ENCODE data around the gene KCNH3.
"Not testable (repeated sequence)": the region's sequence is repeated elsewhere in the genome, so short reads cannot be mapped to it uniquely, and the experiment has no call there.

The KCNH3 gene

DNA sequence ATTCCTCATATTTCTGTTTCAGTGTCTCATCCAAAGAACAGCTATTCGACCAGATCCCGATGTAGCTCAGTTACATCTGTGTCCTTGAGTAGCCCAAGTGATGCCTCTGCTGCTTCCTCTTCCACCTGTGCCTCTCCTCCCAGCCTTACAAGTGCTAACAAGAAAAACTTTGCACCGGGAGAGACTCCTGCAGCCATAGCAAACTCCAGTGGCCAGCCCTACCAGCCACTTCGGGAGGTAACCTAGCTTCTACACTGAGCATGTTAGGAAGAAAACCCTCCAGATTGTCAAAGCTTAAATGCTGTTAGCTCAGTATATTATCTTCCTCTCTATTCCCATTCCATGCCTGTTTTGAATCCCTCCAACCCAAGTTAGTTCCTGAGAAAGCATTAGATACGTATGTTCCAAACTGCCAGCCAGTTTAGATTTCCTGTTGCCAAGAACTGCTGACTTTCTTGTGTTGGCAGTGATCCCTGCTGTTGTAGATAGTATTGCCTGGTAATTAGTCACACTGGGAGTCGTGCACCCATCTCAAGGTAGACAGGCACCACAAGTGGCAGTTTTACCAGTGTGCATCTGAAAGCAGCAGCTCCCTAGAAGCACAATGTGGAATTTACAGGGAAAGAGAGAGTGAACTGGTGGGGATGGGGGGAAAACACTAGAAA, 14.0 kb upstream of the KCNH3 start:
- no peak for DNase-seq (ENCODE audit: low read depth in 2 of 3, low spot score in 2 of 3)

DNA sequence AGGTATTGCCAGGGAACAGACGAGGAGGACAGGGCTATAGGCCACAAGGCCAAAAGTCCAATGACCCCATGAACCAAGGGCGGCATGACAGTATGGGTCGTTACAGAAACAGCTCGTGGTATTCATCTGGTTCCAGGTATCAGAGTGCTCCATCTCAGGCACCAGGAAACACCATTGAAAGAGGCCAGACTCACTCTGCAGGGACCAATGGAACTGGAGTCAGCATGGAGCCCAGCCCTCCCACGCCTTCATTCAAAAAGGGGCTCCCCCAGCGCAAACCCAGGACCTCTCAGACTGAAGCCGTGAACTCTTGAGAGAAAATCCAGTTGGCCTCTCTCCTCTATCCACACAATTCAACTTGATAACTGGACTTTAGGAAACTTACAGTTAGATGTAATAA, 12.9 kb upstream of the KCNH3 start:
- no peak for DNase-seq (ENCODE audit: low read depth in 2 of 3, low spot score in 2 of 3)

- no peak for DNase-seq (ENCODE audit: low read depth in 2 of 3, low spot score in 2 of 3)
Observed at GRCh38 chr12:49527361-49528130, 11.3 kb upstream of the KCNH3 start.

DNA sequence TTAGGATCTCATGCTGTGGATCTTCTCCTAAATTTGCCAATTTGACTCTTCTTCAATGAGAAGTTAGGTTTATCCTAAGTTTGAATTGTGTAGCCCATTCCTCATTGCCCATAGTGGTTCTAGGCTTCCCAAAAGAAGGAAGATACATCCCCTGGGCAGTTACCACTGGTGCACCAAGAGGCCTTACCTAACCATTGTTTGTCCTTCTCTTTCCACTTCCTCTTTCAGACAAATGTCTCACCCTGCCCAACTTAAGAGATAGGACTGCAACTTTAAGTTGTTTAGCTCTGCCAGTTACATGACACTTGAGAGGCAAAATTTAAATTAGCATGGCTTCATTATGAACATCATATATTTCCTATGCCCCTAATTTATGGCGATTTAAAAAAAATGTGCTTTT, 9.4 kb upstream of the KCNH3 start:
- DNase-seq (ENCODE audit: low read depth in 2 of 3, low spot score in 2 of 3), result no peak

DNA sequence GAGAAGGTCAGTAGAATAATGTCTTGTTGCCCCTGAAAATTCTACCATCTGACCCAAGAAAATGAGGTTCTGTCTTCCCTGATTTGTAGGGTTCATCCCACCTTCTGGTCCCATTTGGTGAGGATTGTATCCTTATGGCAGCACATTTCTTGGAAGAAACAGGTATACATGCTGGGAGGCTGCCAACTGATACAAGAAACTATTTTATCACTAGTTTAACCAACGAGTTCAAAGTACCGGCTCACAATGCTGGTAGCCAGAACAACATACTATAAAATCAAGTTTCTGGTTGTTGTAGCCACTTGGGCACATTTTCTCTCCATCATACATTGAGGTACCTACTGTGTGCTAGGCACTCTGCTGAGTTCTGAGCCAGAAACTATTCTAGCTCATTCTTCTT, 7.1 kb upstream of the KCNH3 start:
- DNase-seq (ENCODE audit: low read depth in 2 of 3, low spot score in 2 of 3), result no peak

- DNase-seq (ENCODE audit: low read depth in 2 of 3, low spot score in 2 of 3), result no peak
Observed at GRCh38 chr12:49533331-49533730, 5.5 kb upstream of the KCNH3 start.

DNA sequence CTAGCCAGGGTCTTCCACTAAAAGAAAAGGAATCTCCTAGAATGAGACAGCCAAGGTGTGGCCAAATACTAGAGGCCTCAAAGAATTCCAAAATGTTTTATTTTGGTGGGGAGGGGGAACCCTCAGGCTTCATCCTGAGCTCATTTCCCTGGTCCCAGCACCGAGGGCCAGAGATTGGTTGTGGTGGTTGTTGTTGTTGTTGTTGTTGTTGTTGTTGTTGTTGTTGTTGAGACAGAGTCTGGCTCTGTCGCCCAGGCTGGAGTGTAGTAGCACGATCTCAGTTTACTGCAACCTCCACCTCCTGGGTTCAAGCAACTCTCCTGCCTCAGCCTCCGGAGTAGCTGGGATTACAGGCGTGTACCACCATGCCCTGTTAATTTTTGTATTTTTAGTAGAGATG, 4.7 kb upstream of the KCNH3 start:
- not testable (repeated sequence) for DNase-seq (ENCODE audit: low read depth in 2 of 3, low spot score in 2 of 3)

GRCh38 chr12:49534731-49535278, 4.0 kb upstream of the KCNH3 start:
- no peak for DNase-seq (ENCODE audit: low read depth in 2 of 3, low spot score in 2 of 3)

- no peak for DNase-seq (ENCODE audit: low read depth in 2 of 3, low spot score in 2 of 3)
Observed at GRCh38 chr12:49535921-49536525, 2.8 kb upstream of the KCNH3 start.

DNA sequence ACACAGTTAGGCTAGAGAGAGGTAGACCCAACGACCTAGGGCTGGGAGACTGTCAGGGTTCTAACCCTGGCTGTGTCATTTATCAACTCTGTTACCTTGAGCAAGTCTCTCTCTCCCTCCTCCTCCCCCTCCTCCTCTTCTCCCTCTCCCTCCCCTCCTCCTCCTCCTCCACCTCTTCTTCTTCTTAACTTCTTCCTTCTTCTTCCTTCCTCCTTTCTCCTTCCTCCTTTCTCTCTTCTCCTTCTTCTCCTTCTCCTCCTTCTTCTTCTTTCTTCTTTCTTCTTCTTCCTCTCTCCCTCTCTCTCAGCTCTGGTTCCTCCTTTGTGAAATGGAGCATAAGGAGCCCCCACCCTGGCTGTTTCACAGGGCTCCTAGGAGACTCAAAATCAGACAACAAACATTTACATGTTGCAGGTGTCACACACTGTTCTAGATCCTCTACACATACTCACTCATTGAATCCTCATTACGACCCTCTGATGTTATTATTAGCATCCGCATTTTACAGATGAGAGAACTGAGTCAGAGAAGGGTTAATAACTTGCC, 2.2 kb upstream of the KCNH3 start:
- DNase-seq (ENCODE audit: low read depth in 2 of 3, low spot score in 2 of 3), result no peak

DNA sequence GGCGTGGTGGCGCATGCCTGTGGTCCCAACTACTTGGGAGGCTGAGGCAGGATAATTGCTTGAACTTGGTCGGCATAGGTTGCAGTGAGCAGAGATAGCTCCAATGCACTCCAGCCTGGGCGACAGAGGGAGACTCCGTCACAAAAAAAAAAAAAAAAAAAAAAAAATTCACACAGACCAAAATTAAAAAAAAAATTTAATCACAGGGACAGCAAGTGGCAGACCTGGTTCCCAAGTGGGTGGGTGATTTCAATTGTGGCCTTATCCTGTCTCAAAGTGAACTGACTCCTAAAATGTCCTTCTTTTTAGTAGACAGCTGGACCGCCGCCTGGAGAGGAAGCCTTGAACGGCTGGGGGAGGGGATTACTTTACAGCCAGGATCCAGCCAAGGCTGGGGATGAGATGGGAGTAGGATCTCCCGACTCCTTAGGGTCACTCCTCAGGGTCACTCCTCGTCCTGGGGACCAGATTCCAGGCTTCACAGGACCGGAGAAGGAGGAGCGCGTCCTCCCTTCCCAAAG, 1.5 kb upstream of the KCNH3 start:
- DNase-seq (ENCODE audit: low read depth in 2 of 3, low spot score in 2 of 3), result no peak

GRCh38 chr12:49537752-49538509, 899 bp upstream of the KCNH3 start:
- no peak for DNase-seq (ENCODE audit: low read depth in 2 of 3, low spot score in 2 of 3)

- DNase-seq (ENCODE audit: low read depth in 2 of 3, low spot score in 2 of 3), result no peak
Observed at GRCh38 chr12:49539406-49540228, 787 bp downstream of the KCNH3 start.

DNA sequence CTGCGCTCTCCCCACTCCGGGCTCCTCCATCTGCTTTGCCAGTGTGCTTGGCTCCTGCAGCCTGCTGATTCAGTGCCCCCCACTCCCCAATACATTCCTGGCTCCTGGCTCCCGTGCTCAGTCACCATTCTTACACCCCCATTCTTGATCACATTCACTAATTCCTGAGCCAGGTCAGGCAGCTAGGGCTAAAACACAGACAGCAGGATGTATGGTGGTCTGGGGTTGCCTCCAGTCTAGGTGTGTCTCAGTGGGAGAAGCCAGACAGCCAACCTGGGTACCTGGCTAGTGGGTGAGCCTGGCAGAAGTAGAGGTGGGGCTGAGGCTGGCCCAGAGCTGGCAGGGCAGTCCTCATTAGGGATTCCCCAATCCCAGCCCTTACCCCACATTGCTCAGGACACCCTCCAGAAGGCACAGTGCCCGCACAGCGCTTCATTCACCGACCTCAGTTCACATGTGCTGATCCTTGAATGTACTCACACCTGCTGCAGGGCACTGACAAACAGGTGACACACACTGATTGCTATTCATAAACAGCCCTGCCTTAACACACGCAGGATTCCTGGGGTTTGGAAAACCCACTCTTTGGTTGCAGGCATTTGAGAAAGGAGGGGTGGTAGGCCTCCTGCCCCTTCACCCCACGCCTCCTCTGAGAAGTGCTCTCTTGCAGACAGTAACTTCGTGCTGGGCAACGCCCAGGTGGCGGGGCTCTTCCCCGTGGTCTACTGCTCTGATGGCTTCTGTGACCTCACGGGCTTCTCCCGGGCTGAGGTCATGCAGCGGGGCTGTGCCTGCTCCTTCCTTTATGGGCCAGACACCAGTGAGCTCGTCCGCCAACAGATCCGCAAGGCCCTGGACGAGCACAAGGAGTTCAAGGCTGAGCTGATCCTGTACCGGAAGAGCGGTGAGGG, 1.7 kb downstream of the KCNH3 start:
- DNase-seq (ENCODE audit: low read depth in 2 of 3, low spot score in 2 of 3), result no peak

DNA sequence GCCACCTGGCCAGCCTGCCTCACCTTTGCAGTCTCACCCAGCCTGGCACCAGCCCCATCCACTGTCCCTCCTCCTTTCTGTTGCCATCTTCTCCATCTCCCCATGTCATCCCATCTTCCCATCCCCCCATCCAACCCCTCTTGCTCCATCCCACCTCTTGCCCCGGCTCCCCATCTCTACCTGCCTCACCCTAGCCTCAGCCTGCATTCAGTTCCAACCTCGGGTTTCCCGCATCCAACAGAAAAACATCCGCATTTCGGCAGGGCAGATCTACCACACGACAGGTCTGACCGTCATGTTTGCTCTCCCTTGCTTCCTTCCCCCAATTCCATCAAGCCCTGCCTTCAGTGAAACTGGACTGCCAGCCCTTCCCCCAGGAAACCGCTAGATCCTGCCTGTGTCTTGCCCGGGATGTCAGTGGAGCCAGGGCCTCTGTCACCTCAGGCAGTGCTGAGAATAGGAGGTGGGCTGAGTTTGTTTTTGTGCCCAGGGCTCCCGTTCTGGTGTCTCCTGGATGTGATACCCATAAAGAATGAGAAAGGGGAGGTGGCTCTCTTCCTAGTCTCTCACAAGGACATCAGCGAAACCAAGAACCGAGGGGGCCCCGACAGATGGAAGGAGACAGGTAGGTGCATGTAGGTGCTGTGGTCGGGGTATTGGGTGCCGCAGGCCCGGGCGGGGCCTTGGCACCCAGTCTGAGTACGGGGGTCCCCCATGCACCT, 2.5 kb downstream of the KCNH3 start:
- no peak for DNase-seq (ENCODE audit: low read depth in 2 of 3, low spot score in 2 of 3)

GRCh38 chr12:49541911-49542505, 3.2 kb downstream of the KCNH3 start:
- no peak for DNase-seq (ENCODE audit: low read depth in 2 of 3, low spot score in 2 of 3)

- no peak for DNase-seq (ENCODE audit: low read depth in 2 of 3, low spot score in 2 of 3)
Observed at GRCh38 chr12:49542592-49543160, 3.8 kb downstream of the KCNH3 start.
